ENCODE data around the gene ANKRD49. TPM values are rescaled to one million over a fixed set of nuclear protein-coding genes. Genes with fewer than 3 reads are reported as not detected.
"Not testable (repeated sequence)": the region's sequence is repeated elsewhere in the genome, so short reads cannot be mapped to it uniquely, and the experiment has no call there.

ANKRD49 gene
- total RNA-seq, 2 donors from 2014 or later: 24.2 to 28.1 TPM

DNA sequence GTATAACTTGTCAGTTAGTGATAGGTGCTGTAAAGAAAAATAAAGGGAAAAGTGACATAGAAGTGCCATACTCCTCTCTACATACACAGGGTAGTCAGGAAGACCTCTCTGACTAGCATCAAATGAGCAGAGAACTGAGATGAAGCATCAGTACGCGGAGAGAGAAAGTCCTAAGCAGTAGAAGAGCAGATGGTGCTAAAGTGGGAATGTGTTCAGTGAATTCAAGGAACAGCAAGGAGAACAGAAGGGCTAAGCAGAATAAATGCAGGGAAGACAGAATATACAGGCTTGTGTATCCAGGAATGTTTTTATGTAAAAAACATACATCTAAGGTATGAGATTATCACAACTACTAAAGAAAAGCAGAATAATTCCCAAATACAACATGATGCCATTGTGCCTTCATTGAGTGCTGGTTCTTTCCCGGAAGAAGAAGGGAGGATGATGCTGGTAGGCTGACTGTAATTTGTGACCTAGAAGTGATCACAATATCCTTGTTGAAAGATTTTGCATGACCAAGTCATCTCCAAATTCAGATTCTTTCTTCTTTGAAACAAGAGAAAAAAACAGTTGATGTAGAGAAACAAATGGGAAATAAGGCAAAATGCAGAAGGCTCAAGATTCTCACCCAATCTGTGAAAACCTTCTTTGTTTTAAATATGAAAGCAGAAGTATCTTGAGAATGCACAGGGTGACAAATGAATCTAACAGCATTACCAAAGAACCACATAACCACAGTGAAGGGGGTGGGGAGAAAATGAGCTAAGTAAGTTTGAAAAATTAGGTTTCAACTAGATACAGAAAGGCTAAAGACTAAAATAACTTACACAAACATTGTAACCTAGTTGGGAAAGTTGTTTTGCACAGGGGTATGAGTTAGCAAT is 20.6 kb upstream of the ANKRD49 start:
- ATAC-seq (replicated peaks in 1 of 2) (peak; percentile 77 to 84), DNase-seq (peak; percentile 26 to 44)
- peak overlapping the region; percentile 52 for H3K27ac Mint-ChIP-seq
- H3K36me3 Mint-ChIP-seq (ENCODE audit: insufficient read depth in 2 of 2): peaks cover 3 to 19% of the 10 kb centered on the region in 2 donors
- H3K4me3 Mint-ChIP-seq: peak overlapping the region in 1 of 2 donors; percentile 13
- H3K4me1 Mint-ChIP-seq (ENCODE audit: low read depth): peaks cover 34% of the 10 kb centered on the region
- H3K27me3 Mint-ChIP-seq (ENCODE audit: low read depth): no peaks in the 10 kb centered on the region
- no peaks in the 10 kb centered on the region for H3K9me3 Mint-ChIP-seq

DNA sequence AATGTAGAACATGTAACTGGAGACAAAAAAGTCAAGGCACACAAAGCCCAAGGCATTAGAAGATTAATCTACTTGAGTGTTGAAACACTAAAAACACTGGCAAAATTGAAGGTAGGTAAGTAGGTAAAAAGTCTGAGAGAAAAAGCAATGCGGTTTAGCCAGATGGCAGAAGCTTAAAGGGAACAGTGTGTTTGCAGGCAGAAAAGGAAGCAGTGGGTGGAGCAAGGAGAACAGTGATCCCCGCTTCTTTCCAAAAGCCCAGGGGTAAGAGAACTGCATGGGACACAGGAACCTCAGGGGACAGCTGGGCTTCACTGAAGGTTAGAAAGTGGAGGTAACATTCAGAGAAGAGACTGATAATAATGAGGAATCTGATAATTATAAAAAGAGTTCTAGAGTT is 16.2 kb upstream of the ANKRD49 start:
- Mint-ChIP-seq H3K9me3 (no peaks in the 10 kb centered on the region), H3K36me3 (ENCODE audit: insufficient read depth in 2 of 2) (peaks cover 5 to 18% of the 10 kb centered on the region in 2 donors), H3K27me3 (ENCODE audit: low read depth) (no peaks in the 10 kb centered on the region), H3K4me1 (ENCODE audit: low read depth) (peaks cover 23% of the 10 kb centered on the region), H3K4me3 (no peak overlapping the region), H3K27ac (no peak overlapping the region)
- ATAC-seq (replicated peaks in 1 of 2) (no peak), DNase-seq (no peak)

DNA sequence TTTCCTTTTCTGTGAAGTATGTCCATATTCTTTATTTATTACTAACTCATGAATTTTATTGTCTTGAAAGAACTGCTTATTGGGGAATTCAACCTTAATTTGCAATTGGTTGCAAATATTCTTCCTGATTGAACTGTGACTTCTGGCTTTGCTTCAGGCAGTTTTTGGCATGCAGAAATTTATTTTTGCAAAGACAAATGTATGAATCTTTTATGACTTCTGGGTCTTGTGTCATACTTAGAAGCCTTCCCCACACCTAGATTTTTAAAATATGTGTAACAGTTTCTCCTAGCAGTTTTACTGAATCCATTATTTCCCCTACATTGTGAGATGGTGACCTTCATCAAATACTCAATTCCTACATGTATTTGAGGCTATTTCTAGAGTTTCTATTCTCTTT is 12.4 kb upstream of the ANKRD49 start:
- DNase-seq (no peak), ATAC-seq (replicated peaks in 1 of 2) (no peak)
- H3K27me3 Mint-ChIP-seq (ENCODE audit: low read depth): no peaks in the 10 kb centered on the region
- no peak overlapping the region for H3K27ac Mint-ChIP-seq
- H3K36me3 Mint-ChIP-seq (ENCODE audit: insufficient read depth in 2 of 2): peaks cover 4 to 23% of the 10 kb centered on the region in 2 donors
- no peaks in the 10 kb centered on the region for H3K9me3 Mint-ChIP-seq
- no peak overlapping the region for H3K4me3 Mint-ChIP-seq
- peaks cover 6% of the 10 kb centered on the region for H3K4me1 Mint-ChIP-seq (ENCODE audit: low read depth)

DNA sequence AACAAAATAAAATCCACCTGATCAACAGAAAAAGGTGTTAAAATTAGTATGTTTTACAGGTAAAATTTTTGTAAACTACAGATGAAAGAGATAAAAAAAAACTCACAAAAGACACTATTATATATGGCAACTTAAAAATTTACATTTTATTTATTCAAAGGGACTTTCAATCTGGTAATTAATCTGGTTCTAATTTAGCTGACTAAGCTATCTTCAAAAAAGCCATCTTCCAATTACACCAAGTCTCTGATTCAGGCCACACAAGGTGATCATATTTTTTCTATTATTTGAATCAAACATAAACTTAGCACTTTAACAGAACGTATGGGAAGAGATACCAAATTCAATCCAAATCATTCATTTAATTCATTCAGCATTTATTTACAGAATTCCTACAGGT is 7.7 kb upstream of the ANKRD49 start:
- no peaks in the 10 kb centered on the region for H3K9me3 Mint-ChIP-seq
- H3K36me3 Mint-ChIP-seq (ENCODE audit: insufficient read depth in 2 of 2): peaks cover 19 to 45% of the 10 kb centered on the region in 2 donors
- H3K4me1 Mint-ChIP-seq (ENCODE audit: low read depth): no peaks in the 10 kb centered on the region
- no peaks in the 10 kb centered on the region for H3K27me3 Mint-ChIP-seq (ENCODE audit: low read depth)
- DNase-seq (no peak), ATAC-seq (replicated peaks in 1 of 2) (no peak)
- H3K4me3 Mint-ChIP-seq: no peak overlapping the region
- no peak overlapping the region for H3K27ac Mint-ChIP-seq

DNA sequence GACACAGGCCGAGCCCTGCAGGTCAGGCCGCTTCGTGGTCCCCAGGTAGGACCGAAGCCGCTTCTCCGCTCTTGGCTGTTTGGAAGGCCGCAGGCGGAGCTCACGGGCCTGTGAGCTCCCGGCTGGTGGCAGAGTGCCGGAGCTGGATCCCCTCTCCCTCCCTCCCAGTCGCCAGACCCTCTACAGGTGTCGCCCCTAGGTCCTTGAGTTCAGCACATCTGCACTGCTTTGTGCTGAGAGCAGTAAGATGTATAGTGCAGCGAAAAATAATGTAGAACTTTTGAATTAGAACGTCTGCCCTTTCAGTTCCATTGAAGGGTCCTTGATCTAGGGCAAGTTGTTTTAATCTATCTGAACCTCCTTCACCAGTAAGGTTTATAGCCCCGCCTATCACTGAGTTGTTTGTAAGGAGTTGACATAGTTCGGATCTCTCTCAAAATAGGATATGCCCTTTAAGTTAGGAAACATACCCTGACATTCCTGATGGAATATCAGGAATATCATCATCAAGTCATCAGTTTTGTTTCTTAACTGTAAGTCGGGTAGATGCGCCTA is 419 bp downstream of the ANKRD49 start:
- DNase-seq (no peak), ATAC-seq (replicated peaks in 1 of 2) (peak; percentile 70 to 75)
- Mint-ChIP-seq H3K36me3 (ENCODE audit: insufficient read depth in 2 of 2) (peaks cover 5 to 19% of the 10 kb centered on the region in 2 donors), H3K4me1 (ENCODE audit: low read depth) (peaks cover 31% of the 10 kb centered on the region), H3K4me3 (peak overlapping the region; percentile 94 to 96), H3K9me3 (no peaks in the 10 kb centered on the region), H3K27me3 (ENCODE audit: low read depth) (no peaks in the 10 kb centered on the region), H3K27ac (peak overlapping the region; percentile 98)

DNA sequence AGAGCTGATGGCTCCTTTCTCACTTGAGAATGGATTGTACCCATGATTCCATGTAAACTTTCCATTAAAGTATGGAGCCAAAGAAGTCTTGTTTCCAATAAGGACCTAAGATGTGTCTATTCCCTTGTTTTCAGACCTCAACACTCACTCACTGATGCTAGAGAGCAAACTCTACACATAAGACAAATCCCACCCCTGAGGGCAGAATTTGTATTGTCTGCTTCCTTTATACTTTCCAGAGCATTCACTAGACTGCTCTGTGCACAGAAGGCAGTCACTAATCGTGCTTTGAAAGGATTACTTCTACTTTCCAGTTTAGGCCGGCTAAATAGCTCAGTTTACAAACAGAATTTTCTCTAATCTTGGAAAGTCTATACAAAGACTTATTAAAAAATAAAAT is 6.4 kb downstream of the ANKRD49 start:
- Mint-ChIP-seq H3K27ac (peak overlapping the region; percentile 1), H3K4me3 (no peak overlapping the region), H3K9me3 (no peaks in the 10 kb centered on the region), H3K27me3 (ENCODE audit: low read depth) (no peaks in the 10 kb centered on the region), H3K4me1 (ENCODE audit: low read depth) (peaks cover 9% of the 10 kb centered on the region), H3K36me3 (ENCODE audit: insufficient read depth in 2 of 2) (peaks cover 0 to 7% of the 10 kb centered on the region in 2 donors)
- DNase-seq (no peak), ATAC-seq (replicated peaks in 1 of 2) (no peak)

DNA sequence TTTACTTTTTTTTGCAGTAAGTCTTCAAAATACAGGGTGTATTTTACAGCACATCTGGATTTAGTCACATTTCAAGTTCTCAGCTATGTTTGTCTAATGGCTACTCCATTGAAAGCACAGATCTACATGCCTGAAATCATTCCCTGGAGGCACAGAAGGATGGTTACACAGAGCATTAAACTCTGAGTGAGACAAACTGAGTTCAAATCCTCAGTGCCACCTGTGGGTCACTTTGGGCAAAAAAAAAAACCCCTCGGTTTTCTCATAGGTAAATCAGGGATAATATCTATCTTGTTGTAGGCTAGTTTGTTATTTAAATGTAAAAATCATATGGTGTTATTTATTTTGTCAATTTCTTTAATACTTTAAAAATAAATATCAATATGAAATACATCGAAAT is 7.7 kb downstream of the ANKRD49 start:
- no peak for ATAC-seq (replicated peaks in 1 of 2)
- H3K27me3 Mint-ChIP-seq (ENCODE audit: low read depth): no peaks in the 10 kb centered on the region
- H3K4me1 Mint-ChIP-seq (ENCODE audit: low read depth): no peaks in the 10 kb centered on the region
- no peak for DNase-seq
- H3K36me3 Mint-ChIP-seq (ENCODE audit: insufficient read depth in 2 of 2): peaks cover 0 to 4% of the 10 kb centered on the region in 2 donors
- no peak overlapping the region for H3K27ac Mint-ChIP-seq
- no peak overlapping the region for H3K4me3 Mint-ChIP-seq
- no peaks in the 10 kb centered on the region for H3K9me3 Mint-ChIP-seq

DNA sequence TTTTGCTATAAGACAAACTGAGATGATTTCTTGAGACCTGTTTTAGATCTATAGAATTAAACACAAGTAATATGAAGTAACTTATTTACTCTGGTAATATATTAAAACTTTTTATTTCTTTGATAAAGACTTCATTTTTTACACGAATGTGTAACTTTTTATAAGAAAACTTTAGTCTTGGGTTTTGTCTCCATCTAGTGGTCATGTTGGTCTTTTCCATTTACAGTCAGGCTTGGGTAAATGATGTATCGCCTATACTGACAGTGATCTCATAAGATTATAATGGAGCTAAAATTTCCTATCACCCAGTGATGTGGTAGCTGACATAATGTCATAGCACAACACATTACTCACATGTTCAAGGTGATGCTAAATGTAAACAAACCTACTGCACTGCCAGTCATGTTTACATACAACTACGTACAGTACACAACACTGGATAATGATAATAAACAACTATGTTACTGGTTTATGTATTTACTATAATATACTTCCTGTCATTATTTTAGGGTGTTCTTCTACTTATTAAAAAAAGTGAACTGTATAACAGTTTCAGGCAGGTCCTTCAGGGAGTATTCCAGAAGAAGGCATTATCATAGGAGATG is 11.0 kb downstream of the ANKRD49 start:
- peak; percentile 52 to 76 for ATAC-seq (replicated peaks in 1 of 2)
- H3K27ac Mint-ChIP-seq: no peak overlapping the region
- H3K27me3 Mint-ChIP-seq (ENCODE audit: low read depth): no peaks in the 10 kb centered on the region

DNA sequence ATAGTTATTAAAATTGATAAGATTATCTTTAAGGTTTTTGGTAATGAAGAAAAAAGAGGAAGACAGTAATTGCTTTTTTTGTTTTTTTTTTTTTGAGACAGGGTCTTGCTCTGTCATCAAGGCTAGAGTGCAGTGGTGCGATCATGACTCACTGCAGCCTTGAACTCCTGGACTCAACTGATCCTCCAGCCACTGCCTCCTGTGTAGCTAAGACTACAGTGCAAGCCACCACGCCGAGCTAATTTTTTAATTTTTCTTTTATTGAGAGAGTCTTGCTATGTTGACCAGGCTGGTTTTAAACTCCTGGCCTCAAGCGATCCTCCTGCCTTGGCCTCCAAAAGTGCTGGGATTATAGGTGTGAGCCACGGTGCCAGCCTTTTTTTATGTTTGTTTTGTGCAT is 12.7 kb downstream of the ANKRD49 start:
- H3K27me3 Mint-ChIP-seq (ENCODE audit: low read depth): peaks cover 14% of the 10 kb centered on the region
- not testable (repeated sequence) for H3K4me3 Mint-ChIP-seq, DNase-seq

More for the DNA sequence above, 11.0 kb downstream of the ANKRD49 start:
- Mint-ChIP-seq H3K36me3 (ENCODE audit: insufficient read depth in 2 of 2) (no peaks in the 10 kb centered on the region), H3K4me3 (no peak overlapping the region), H3K9me3 (no peaks in the 10 kb centered on the region), H3K4me1 (ENCODE audit: low read depth) (no peaks in the 10 kb centered on the region)
- DNase-seq: peak in 1 of 2 donors; percentile 8

DNA sequence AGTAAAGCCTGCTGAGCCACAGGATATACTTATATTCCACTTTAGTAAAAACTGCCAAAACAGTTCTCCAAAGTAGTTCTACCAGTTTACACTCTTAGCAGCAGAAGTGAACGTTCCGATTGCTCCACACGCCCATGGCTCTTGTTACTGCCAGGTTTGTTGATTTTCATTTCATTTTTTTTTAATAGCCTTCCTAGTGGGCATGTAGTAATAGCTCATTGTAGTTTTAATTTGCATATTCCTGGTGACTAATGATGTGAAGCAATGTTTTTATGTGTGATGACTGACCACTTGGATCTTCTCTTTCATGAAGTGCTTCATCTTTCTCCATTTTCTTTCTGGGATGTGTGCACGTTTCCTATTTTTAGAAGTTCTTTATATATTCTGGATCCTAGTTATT is 13.7 kb downstream of the ANKRD49 start:
- ATAC-seq (replicated peaks in 1 of 2) (no peak), DNase-seq (no peak)
- Mint-ChIP-seq H3K27me3 (ENCODE audit: low read depth) (peaks cover 21% of the 10 kb centered on the region), H3K36me3 (ENCODE audit: insufficient read depth in 2 of 2) (no peaks in the 10 kb centered on the region), H3K4me1 (ENCODE audit: low read depth) (peaks cover 8% of the 10 kb centered on the region), H3K9me3 (no peaks in the 10 kb centered on the region), H3K4me3 (no peak overlapping the region), H3K27ac (no peak overlapping the region)

More for the DNA sequence above, 12.7 kb downstream of the ANKRD49 start:
- not testable (repeated sequence) for H3K36me3 Mint-ChIP-seq (ENCODE audit: insufficient read depth in 2 of 2); ATAC-seq (replicated peaks in 1 of 2); H3K27ac Mint-ChIP-seq; H3K9me3 Mint-ChIP-seq; H3K4me1 Mint-ChIP-seq (ENCODE audit: low read depth)

DNA sequence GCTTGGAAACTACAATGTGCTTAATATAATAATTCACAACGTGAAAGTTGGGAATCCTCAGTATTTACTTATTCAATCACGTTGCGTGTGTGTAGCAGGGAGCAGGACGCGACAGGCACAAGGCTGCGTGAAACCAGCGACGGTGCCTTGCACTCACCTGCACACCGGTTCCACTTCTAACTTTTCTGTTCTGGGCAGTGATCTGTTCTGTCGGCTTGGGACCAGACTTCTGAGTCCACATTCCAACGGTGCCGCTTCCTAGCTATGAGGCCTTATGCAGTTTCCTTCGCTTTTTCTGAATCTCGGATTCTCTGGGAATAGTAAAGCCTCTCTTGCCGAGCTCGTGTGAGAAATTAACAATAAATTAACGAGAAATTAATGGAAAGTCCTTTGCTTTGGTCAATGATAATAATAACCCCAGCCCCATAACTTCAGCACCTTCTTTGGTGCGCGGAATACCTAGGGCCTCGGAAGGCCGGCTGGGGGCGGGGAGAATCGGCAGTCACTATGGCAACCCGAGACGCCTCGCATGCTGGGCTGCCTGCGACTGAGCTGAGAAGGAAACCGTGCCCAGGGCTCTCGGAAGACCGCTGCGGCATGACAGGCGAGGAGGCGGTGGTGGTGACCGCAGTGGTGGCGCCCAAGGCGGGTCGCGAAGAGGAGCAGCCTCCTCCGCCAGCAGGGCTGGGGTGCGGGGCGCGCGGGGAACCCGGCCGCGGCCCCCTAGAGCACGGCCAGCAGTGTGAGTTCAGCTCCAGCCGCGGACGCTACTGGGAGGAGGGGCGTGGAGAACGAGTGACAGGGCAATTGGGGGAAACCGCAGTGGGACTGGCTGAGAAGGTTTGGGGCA is 18.4 kb downstream of the ANKRD49 start, which contains the start of gene C11orf97:
TSS of gene C11orf97 (plus strand) at position 530 of the 850 bp plus-strand sequence. CDS start at position 598, 68 bp downstream.
- peak; percentile 91 to 92 for ATAC-seq (replicated peaks in 1 of 2)
- Mint-ChIP-seq H3K4me3 (peak within 1 kb of the TSS; percentile 79 to 82), H3K36me3 (ENCODE audit: insufficient read depth in 2 of 2) (no peaks in the 10 kb centered on the region), H3K4me1 (ENCODE audit: low read depth) (peaks cover 15% of the 10 kb centered on the region), H3K27ac (no peak within 1 kb of the TSS), H3K9me3 (no peaks in the 10 kb centered on the region), H3K27me3 (ENCODE audit: low read depth) (peaks cover 33% of the 10 kb centered on the region)
- DNase-seq: peak; percentile 55 to 68

DNA sequence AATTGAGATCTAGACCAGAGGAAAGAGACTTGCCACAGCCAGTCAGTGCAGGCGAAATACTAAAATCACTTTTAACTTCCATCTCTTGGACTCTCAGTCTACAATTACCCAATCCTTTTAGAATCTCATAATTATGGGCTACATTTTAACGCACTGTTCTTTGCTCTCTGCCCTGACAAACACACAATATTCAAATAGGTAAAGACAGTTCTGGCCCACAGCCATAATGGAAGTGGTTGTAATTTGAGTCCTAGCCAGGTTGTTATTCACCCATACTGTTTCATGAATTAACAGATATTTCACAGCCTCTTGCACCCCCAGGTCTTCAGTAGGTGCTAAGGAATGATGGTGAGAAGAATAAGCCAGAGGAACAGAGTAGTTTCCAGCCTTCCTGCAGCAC is 19.3 kb downstream of the ANKRD49 start:
- Mint-ChIP-seq H3K27ac (no peak overlapping the region), H3K9me3 (no peaks in the 10 kb centered on the region), H3K4me1 (ENCODE audit: low read depth) (peaks cover 15% of the 10 kb centered on the region), H3K4me3 (peak overlapping the region; percentile 7 to 9), H3K27me3 (ENCODE audit: low read depth) (peaks cover 33% of the 10 kb centered on the region), H3K36me3 (ENCODE audit: insufficient read depth in 2 of 2) (no peaks in the 10 kb centered on the region)
- ATAC-seq (replicated peaks in 1 of 2): peak; percentile 11 to 23
- no peak for DNase-seq

All from activated T-cell treated with anti-CD3 and anti-CD28 coated beads, Interleukin-2, amount 50 U/mL, for 72 hours (primary cell).